HepG2 (cell line): ENCODE data around the gene MSMO1. TPM values are rescaled to one million over a fixed set of nuclear protein-coding genes. Genes with fewer than 3 reads are reported as not detected.

Source experiments
- CBX2 ChIP-seq, 2 experiments: fragments of 200-600 bp in 1 of 2; sonication (generic); formaldehyde crosslinking in 1 of 2; IDR thresholded peaks; 2 replicates each; pipeline versions ENCODE4 v1.7.0 to v1.8.1; 2018 to 2022; ENCODE audit warnings: low read depth in 2 of 2, low read length in 1 of 2, mild to moderate bottlenecking in 1 of 2, missing genetic modification reagents in 1 of 2
- GPN1 ChIP-seq: sonication (generic); formaldehyde crosslinking; IDR thresholded peaks from 2 replicates; pipeline ENCODE4 v1.5.1; 2020; ENCODE audit warnings: missing genetic modification reagents, borderline replicate concordance
- HNF1A ChIP-seq, 2 experiments: sonication (generic) in 1 of 2; formaldehyde crosslinking in 1 of 2; IDR thresholded peaks; 2 replicates each; pipeline versions ENCODE4 v1.4.0 to v1.6.1; 2016 to 2020; ENCODE audit warnings: borderline replicate concordance in 1 of 2, low read depth in 1 of 2, mild to moderate bottlenecking in 1 of 2, missing genetic modification reagents in 1 of 2
- KMT2B ChIP-seq: IDR thresholded peaks from 2 replicates; pipeline ENCODE4 v1.6.1; 2016; ENCODE audit warnings: missing genetic modification reagents, missing compliant biosample characterization
- MEIS1 ChIP-seq: sonication (generic); formaldehyde crosslinking; IDR thresholded peaks from 2 replicates; pipeline ENCODE4 v1.9.0; 2021; ENCODE audit warnings: mild to moderate bottlenecking, missing genetic modification reagents, moderate library complexity, borderline replicate concordance
- SNAPC4 ChIP-seq: sonication (generic); formaldehyde crosslinking; IDR thresholded peaks from 2 replicates; pipeline ENCODE4 v1.4.0; 2020; ENCODE audit warnings: mild to moderate bottlenecking, missing genetic modification reagents
- SOX5 ChIP-seq: IDR thresholded peaks from 2 replicates; pipeline ENCODE4 v1.6.1; 2016; ENCODE audit warnings: borderline replicate concordance
- SRSF1 ChIP-seq: fragments of 200-400 bp; formaldehyde crosslinking; optimal IDR thresholded peaks from 2 replicates; pipeline ENCODE3; 2017; ENCODE audit warnings: mild to moderate bottlenecking, low read depth, low read length, moderate library complexity
- SYNCRIP ChIP-seq: fragments of 200-400 bp; formaldehyde crosslinking; IDR thresholded peaks from 2 replicates; pipeline ENCODE4 v1.6.1; 2018; ENCODE audit warnings: mild to moderate bottlenecking, low read depth, low read length; ENCODE audit not compliant: insufficient read depth
- ZBTB20 ChIP-seq: sonication (generic); formaldehyde crosslinking; IDR thresholded peaks from 2 replicates; pipeline ENCODE4 v1.8.1; 2023; ENCODE audit warnings: missing genetic modification reagents, low read depth, mild to moderate bottlenecking, borderline replicate concordance
- ZBTB34 ChIP-seq: sonication (generic); formaldehyde crosslinking; IDR thresholded peaks from 2 replicates; pipeline ENCODE4 v1.8.0; 2022; ENCODE audit warnings: mild to moderate bottlenecking, missing genetic modification reagents
- ZFY ChIP-seq: sonication (generic); formaldehyde crosslinking; IDR thresholded peaks from 2 replicates; pipeline ENCODE4 v1.4.0; 2020; ENCODE audit warnings: missing genetic modification reagents
- ZNF251 ChIP-seq: sonication (generic); formaldehyde crosslinking; IDR thresholded peaks from 2 replicates; pipeline ENCODE4 v1.9.0; 2021; ENCODE audit warnings: mild to moderate bottlenecking, missing genetic modification reagents
- polyA plus RNA-seq, 8 experiments: library from polyadenylated mRNA; depleted of rRNA in 3 of 8; stranded (reverse) in 7 of 8; unstranded in 1 of 8; fragments of >200 nt; fragmentation: Illumina TruSeq in 4 of 8; extraction: Trizol in 4 of 8; gene quantifications; 2 replicates each; pipeline versions ENCODE4 v1.2.1 to v1.2.3, GENCODE V29; 2011 to 2016; ENCODE audit warnings: low read depth in 4 of 8, missing spikeins in 1 of 8, mixed read lengths in 1 of 8; ENCODE audit not compliant: insufficient read depth in 1 of 8
- total RNA-seq, 5 experiments: library from RNA; depleted of rRNA; stranded (reverse); fragments of >200 nt; fragmentation: Illumina TruSeq; extraction: Trizol; gene quantifications; 2 replicates each; pipeline ENCODE4 v1.2.3, GENCODE V29; 2016; ENCODE audit warnings: low read depth in 1 of 5
- TF ChIP-seq, protein P1 (sequence below): sonication (generic); formaldehyde crosslinking; IDR thresholded peaks from 2 replicates; pipeline ENCODE4 v1.4.0; 2020; ENCODE audit warnings: mild to moderate bottlenecking, missing genetic modification reagents

MSMO1 gene
- total and polyA plus RNA-seq, 2 of the 13 experiments (the other 11 are each of a cell fraction or from before 2014, with no cell fraction given): 98.1 to 216 TPM

DNA sequence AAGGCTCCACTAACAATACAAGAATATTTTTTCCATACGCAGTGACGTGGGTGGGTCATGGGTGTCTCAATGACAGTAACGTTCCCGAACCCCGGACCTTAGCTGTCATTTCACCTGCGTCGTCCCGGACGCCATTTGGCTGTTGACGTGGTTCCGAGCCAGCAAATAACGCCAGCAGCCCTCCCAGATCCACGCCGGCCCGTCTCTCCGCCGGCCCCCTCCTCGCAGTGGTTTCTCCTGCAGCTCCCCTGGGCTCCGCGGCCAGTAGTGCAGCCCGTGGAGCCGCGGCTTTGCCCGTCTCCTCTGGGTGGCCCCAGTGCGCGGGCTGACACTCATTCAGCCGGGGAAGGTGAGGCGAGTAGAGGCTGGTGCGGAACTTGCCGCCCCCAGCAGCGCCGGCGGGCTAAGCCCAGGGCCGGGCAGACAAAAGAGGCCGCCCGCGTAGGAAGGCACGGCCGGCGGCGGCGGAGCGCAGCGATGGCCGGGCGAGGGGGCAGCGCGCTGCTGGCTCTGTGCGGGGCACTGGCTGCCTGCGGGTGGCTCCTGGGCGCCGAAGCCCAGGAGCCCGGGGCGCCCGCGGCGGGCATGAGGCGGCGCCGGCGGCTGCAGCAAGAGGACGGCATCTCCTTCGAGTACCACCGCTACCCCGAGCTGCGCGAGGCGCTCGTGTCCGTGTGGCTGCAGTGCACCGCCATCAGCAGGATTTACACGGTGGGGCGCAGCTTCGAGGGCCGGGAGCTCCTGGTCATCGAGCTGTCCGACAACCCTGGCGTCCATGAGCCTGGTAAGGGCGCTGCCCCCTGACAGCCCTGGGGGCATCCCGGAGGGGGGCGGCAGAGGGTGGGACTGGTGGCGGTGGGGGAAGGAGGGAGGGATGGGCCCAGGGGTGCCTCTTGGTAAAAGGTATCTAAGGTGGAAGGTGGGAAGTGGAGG lies 51.5 kb downstream of the MSMO1 start, which contains the start of gene CPE (continued):
- TF ChIP-seq MEIS1 (CRISPR knock-in tag): peak; percentile 92
- TF ChIP-seq KMT2B: peak; percentile 89
- TF ChIP-seq GPN1: no peak
- no peak for TF ChIP-seq HNF1A (IDR thresholded peaks at IDR 0.05; ENCODE audit: low read depth)
- TF ChIP-seq HNF1A (CRISPR knock-in tag; IDR thresholded peaks at IDR 0.05; ENCODE audit: borderline replicate concordance): peak; percentile 79; the same call in 1 of the 2 replicates
- TF ChIP-seq ZFY (CRISPR knock-in tag): peak; percentile 69; the same call in 1 of the 2 replicates
- no peak for TF ChIP-seq CBX2 (IDR thresholded peaks at IDR 0.05; ENCODE audit: low read depth, low read length)
- TF ChIP-seq CBX2 (CRISPR knock-in tag; IDR thresholded peaks at IDR 0.05; ENCODE audit: low read depth): no peak
- TF ChIP-seq, protein P1, sequence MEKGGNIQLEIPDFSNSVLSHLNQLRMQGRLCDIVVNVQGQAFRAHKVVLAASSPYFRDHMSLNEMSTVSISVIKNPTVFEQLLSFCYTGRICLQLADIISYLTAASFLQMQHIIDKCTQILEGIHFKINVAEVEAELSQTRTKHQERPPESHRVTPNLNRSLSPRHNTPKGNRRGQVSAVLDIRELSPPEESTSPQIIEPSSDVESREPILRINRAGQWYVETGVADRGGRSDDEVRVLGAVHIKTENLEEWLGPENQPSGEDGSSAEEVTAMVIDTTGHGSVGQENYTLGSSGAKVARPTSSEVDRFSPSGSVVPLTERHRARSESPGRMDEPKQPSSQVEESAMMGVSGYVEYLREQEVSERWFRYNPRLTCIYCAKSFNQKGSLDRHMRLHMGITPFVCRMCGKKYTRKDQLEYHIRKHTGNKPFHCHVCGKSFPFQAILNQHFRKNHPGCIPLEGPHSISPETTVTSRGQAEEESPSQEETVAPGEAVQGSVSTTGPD (CRISPR knock-in tag): no peak
- TF ChIP-seq ZBTB20 (CRISPR knock-in tag): no peak
- TF ChIP-seq SOX5 (CRISPR knock-in tag): peak; percentile 54; the same call in 1 of the 2 replicates
- TF ChIP-seq SNAPC4 (CRISPR knock-in tag): no peak
- no peak for TF ChIP-seq ZNF251 (CRISPR knock-in tag)
- TF ChIP-seq SYNCRIP: no peak
- TF ChIP-seq ZBTB34 (CRISPR knock-in tag): no peak
- TF ChIP-seq SRSF1: peak; percentile 46
